HEK293T (cell line): ENCODE data around the gene DMRTB1.

ENCODE experiments used
- CTCF ChIA-PET: fragments of 350-600 bp; formaldehyde crosslinking; extraction: SDS; loops from one replicate; lab custom pipeline; 2021; ENCODE audit warnings: antibody characterized with exemption, inconsistent platforms; lab: Yijun Ruan, JAX
- POLR2A ChIA-PET: fragments of 350-600 bp; formaldehyde crosslinking; extraction: SDS; loops from one replicate; lab custom pipeline; 2020; ENCODE audit warnings: antibody characterized with exemption, inconsistent platforms; lab: Yijun Ruan, JAX
- DNase-seq: peaks from one replicate; pipeline ENCODE4 v3.0.0; 2012; ENCODE audit warnings: mixed read lengths; ENCODE audit errors: extremely low spot score
- ARNT ChIP-seq: fragments of 450-650 bp; IDR thresholded peaks from 2 replicates; pipeline ENCODE4 v1.6.1; 2017; ENCODE audit warnings: mild to moderate bottlenecking
- BHLHE40 ChIP-seq: fragments of 450-650 bp; IDR thresholded peaks from 2 replicates; pipeline ENCODE4 v1.6.1; 2016; ENCODE audit warnings: mild to moderate bottlenecking, moderate library complexity, borderline replicate concordance
- CTBP1 ChIP-seq: fragments of 450-650 bp; IDR thresholded peaks from 2 replicates; pipeline ENCODE4 v1.6.1; 2016; ENCODE audit warnings: borderline replicate concordance
- ELF4 ChIP-seq: fragments of 450-650 bp; IDR thresholded peaks from 2 replicates; pipeline ENCODE4 v1.6.1; 2017; ENCODE audit warnings: antibody characterized with exemption
- FOXA1 ChIP-seq: fragments of 450-650 bp; IDR thresholded peaks from 2 replicates; pipeline ENCODE4 v1.6.1; 2016; ENCODE audit warnings: mild to moderate bottlenecking
- FOXK2 ChIP-seq: fragments of 450-650 bp; IDR thresholded peaks from 2 replicates; pipeline ENCODE4 v1.6.1; 2016; ENCODE audit warnings: mild to moderate bottlenecking
- FOXM1 ChIP-seq: fragments of 450-650 bp; IDR thresholded peaks from 2 replicates; pipeline ENCODE4 v1.6.1; 2017; ENCODE audit warnings: mild to moderate bottlenecking, borderline replicate concordance
- HDGF ChIP-seq: fragments of 450-650 bp; IDR thresholded peaks from 2 replicates; pipeline ENCODE4 v1.6.1; 2017; ENCODE audit warnings: antibody characterized with exemption, borderline replicate concordance
- L3MBTL2 ChIP-seq: fragments of 450-650 bp; conservative IDR thresholded peaks from 2 replicates; pipeline ENCODE4 v1.6.1; 2016; ENCODE audit warnings: mild to moderate bottlenecking
- LEF1 ChIP-seq: fragments of 450-650 bp; IDR thresholded peaks from 2 replicates; pipeline ENCODE4 v1.6.1; 2017; ENCODE audit warnings: mild to moderate bottlenecking, borderline replicate concordance
- NFRKB ChIP-seq: fragments of 450-650 bp; IDR thresholded peaks from 2 replicates; pipeline ENCODE4 v1.6.1; 2016; ENCODE audit warnings: mild to moderate bottlenecking, moderate library complexity
- PKNOX1 ChIP-seq: fragments of 450-650 bp; IDR thresholded peaks from 2 replicates; pipeline ENCODE4 v1.6.1; 2016
- SP1 ChIP-seq: fragments of 450-650 bp; IDR thresholded peaks from 2 replicates; pipeline ENCODE4 v1.6.1; 2017
- SUZ12 ChIP-seq: fragments of 450-650 bp; IDR thresholded peaks from 2 replicates; pipeline ENCODE4 v1.6.1; 2016; ENCODE audit warnings: mild to moderate bottlenecking
- TARDBP ChIP-seq: fragments of 450-650 bp; IDR thresholded peaks from 2 replicates; pipeline ENCODE4 v1.6.1; 2016
- ZNF384 ChIP-seq: fragments of 450-650 bp; IDR thresholded peaks from 2 replicates; pipeline ENCODE4 v1.6.1; 2016

DMRTB1 gene

GRCh38 chr1:53482441-53483153, 23.4 kb downstream of the DMRTB1 start:
- TF ChIP-seq BHLHE40 (no peak), CTBP1 (no peak), ARNT (no peak), PKNOX1 (no peak)
- ChIA-PET CTCF (no interaction called here), POLR2A (no interaction called here)
- DNase-seq, result no peak

- POLR2A ChIA-PET, result no interaction called here
- TF ChIP-seq ARNT (no peak), LEF1 (no peak), HDGF (no peak), ZNF384 (no peak), SUZ12 (no peak), CTBP1 (no peak), PKNOX1 (no peak), FOXA1 (no peak), TARDBP (no peak), FOXK2 (no peak), BHLHE40 (no peak), NFRKB (no peak), FOXM1 (no peak), SP1 (no peak), L3MBTL2 (no peak), ELF4 (no peak)
- CTCF ChIA-PET, result no interaction called here
- DNase-seq, result no peak
Observed at GRCh38 chr1:53483170-53483569, 24.0 kb downstream of the DMRTB1 start.

- ChIA-PET POLR2A (no interaction called here), CTCF (no interaction called here)
- no peak for DNase-seq
- TF ChIP-seq SP1 (no peak), ZNF384 (no peak), FOXM1 (no peak), TARDBP (no peak), FOXA1 (no peak), BHLHE40 (no peak), ELF4 (no peak), PKNOX1 (no peak), NFRKB (no peak), HDGF (no peak), FOXK2 (no peak), L3MBTL2 (no peak), SUZ12 (no peak), ARNT (no peak)
Observed at GRCh38 chr1:53483656-53484055, 24.5 kb downstream of the DMRTB1 start.

- DNase-seq, result no peak
- POLR2A ChIA-PET, result no interaction called here
- no peak for TF ChIP-seq TARDBP
- TF ChIP-seq NFRKB, result no peak
- TF ChIP-seq ARNT, result no peak
- no peak for TF ChIP-seq FOXK2
- TF ChIP-seq L3MBTL2, result no peak
- TF ChIP-seq ZNF384, result no peak
- TF ChIP-seq HDGF, result no peak
- no peak for TF ChIP-seq SP1
- CTCF ChIA-PET, result interaction anchor here (0.5 to 1.6 kb wide), 10 partner anchors 12 to 206 kb away, joined by 3 to 10 read pairs (median 4); no protein-coding TSS in a partner anchor
Observed at GRCh38 chr1:53484705-53485477, 25.7 kb downstream of the DMRTB1 start.

GRCh38 chr1:53485478-53486394, 26.5 kb downstream of the DMRTB1 start:
- POLR2A ChIA-PET, result no interaction called here
- TF ChIP-seq ZNF384, result no peak
- no peak for TF ChIP-seq SP1
- no peak for TF ChIP-seq SUZ12
- TF ChIP-seq L3MBTL2, result no peak
- TF ChIP-seq FOXM1, result no peak
- CTCF ChIA-PET, result interaction anchor here (0.6 to 1.6 kb wide), 23 partner anchors 8 to 271 kb away, joined by 3 to 10 read pairs (median 4); no protein-coding TSS in a partner anchor
- peak; percentile 89 for DNase-seq
